Neutrophil (primary cell): ENCODE results near the gene TREML1.
A peak's percentile ranks its signal among the peaks of the same experiment; 100 is the strongest.
"Not testable (repeated sequence)": the region's sequence is repeated elsewhere in the genome, so short reads cannot be mapped to it uniquely, and the experiment has no call there.

ENCODE experiments used
- H3K27ac ChIP-seq: fragments of 200-600 bp; sonication (generic); 2 replicates; pipeline ENCODE4 v1.5.1; 2016; ENCODE audit warnings: mild to moderate bottlenecking, moderate library complexity
- H3K27me3 ChIP-seq: fragments of 200-600 bp; sonication (generic); 2 replicates; pipeline ENCODE4 v1.6.0; 2016; ENCODE audit warnings: mild to moderate bottlenecking
- H3K36me3 ChIP-seq: fragments of 200-600 bp; sonication (generic); 2 replicates; pipeline ENCODE4 v1.5.1; 2017
- H3K4me1 ChIP-seq, 2 experiments: fragments of 200-600 bp in 1 of 2; sonication (generic) in 1 of 2; 1 replicate in 1 of 2; 2 replicates in 1 of 2; pipeline versions ENCODE4 v1.5.1 to v1.6.1; 2013 to 2016; ENCODE audit warnings: low read depth in 1 of 2, low read length in 1 of 2, mild to moderate bottlenecking in 1 of 2, moderate library complexity in 1 of 2; ENCODE audit not compliant: control insufficient read depth in 1 of 2, insufficient read depth in 1 of 2
- H3K4me3 ChIP-seq, 2 experiments: fragments of 200-600 bp in 1 of 2; sonication (generic) in 1 of 2; 1 replicate in 1 of 2; 2 replicates in 1 of 2; pipeline ENCODE4 v1.5.1; 2013 to 2016; ENCODE audit warnings: low read depth in 1 of 2, low read length in 1 of 2, mild to moderate bottlenecking in 1 of 2, moderate library complexity in 1 of 2
- H3K9me3 ChIP-seq: fragments of 200-600 bp; sonication (generic); 2 replicates; pipeline ENCODE4 v1.5.1; 2016
- TF ChIP-seq, protein P1 (sequence below): fragments of 200-600 bp; sonication (generic); IDR thresholded peaks from 2 replicates; pipeline ENCODE4 v1.5.1; 2016; ENCODE audit warnings: antibody characterized with exemption

The TREML1 gene

DNA sequence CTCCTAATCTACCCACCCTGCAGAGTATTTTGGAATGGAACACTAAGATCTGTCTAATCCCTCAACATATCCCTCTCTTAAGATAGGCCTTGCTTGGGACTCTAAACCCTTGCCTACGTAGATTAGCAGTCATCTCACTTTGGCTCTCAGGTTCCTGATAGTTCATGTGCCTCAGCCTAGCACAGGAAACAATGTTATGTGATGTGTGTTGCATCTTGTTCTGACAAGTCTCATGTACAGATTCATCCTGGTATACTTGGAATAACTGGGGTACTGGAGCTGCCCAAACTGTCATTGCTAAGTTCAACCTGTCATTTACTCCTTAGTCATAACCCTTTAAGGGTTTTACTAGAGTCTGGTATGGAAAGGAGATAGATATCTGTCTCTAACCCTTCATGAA, 34.1 kb downstream of the TREML1 start:
- H3K27ac ChIP-seq: no peak overlapping the region
- no peaks in the 10 kb centered on the region for H3K9me3 ChIP-seq
- H3K36me3 ChIP-seq: peaks cover 28% of the 10 kb centered on the region
- TF ChIP-seq, protein P1, sequence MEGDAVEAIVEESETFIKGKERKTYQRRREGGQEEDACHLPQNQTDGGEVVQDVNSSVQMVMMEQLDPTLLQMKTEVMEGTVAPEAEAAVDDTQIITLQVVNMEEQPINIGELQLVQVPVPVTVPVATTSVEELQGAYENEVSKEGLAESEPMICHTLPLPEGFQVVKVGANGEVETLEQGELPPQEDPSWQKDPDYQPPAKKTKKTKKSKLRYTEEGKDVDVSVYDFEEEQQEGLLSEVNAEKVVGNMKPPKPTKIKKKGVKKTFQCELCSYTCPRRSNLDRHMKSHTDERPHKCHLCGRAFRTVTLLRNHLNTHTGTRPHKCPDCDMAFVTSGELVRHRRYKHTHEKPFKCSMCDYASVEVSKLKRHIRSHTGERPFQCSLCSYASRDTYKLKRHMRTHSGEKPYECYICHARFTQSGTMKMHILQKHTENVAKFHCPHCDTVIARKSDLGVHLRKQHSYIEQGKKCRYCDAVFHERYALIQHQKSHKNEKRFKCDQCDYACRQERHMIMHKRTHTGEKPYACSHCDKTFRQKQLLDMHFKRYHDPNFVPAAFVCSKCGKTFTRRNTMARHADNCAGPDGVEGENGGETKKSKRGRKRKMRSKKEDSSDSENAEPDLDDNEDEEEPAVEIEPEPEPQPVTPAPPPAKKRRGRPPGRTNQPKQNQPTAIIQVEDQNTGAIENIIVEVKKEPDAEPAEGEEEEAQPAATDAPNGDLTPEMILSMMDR: no peak
- no peaks in the 10 kb centered on the region for H3K27me3 ChIP-seq
- no peaks in the 10 kb centered on the region for H3K4me1 ChIP-seq
- no peak overlapping the region for H3K4me3 ChIP-seq

DNA sequence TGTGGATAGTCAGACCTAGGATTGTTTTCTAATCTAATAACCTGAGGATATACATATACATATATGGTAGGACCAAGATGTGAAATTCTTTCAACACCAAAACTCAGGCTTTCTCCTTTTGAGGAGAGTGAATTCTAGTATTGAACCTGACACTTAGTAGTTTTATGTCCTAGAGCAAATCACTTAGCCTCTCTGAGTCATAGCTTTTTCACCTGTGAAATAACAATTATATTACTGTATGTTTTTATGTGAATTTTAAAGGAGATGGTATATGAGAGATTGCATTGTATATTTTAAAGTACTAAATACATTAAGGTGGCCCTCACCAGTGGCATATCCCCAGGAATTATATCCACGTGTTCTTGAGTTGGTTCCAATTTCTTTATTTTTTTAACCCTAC, 34.6 kb downstream of the TREML1 start:
- TF ChIP-seq, protein P1: no peak

DNA sequence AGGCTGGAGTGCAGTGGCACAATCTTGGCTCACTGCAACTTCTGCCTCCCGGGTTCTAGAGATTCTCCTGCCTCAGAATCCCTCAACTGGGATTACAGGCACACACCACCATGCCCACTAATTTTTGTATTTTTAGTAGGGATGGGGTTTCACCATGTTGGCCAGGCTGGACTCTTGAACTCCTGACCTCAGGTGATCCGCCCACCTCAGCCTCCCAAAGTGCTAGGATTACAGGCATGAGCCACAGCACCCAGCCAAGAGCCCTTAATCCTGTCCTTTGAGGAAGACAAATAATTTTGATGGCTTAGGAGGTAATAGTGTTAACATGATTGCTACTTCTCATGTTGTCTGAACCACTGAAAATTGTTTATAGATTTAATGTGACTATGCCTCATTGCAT, 39.1 kb downstream of the TREML1 start:
- not testable (repeated sequence) for H3K9me3 ChIP-seq, H3K27me3 ChIP-seq, H3K4me3 ChIP-seq, H3K27ac ChIP-seq, H3K4me1 ChIP-seq
- peaks cover 13% of the 10 kb centered on the region for H3K36me3 ChIP-seq

More for the DNA sequence above, 34.6 kb downstream of the TREML1 start:
- Histone ChIP-seq H3K36me3 (peaks cover 28% of the 10 kb centered on the region), H3K9me3 (no peaks in the 10 kb centered on the region), H3K27ac (no peak overlapping the region), H3K4me3 (no peak overlapping the region), H3K27me3 (no peaks in the 10 kb centered on the region), H3K4me1 (no peaks in the 10 kb centered on the region)

DNA sequence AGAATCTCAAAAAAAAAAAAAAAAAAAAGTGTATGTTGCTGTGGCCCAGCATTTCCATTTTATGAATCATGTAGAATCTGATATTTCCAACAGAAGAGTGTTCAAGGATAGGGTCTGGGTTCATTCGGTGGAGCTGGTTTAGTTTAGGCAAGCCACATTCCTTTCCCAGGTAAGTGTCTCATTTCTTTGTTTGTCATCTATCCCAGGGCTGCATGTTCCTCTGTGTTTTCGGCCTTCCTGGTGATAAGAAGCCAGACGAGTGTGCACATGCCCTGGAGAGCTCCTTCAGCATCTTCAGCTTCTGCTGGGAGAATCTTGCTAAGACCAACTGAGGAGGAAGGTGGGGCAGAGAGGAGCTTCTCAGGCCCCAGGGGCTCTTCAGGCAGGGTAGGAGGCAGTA, 43.1 kb downstream of the TREML1 start:
- no peaks in the 10 kb centered on the region for H3K27me3 ChIP-seq
- no peaks in the 10 kb centered on the region for H3K9me3 ChIP-seq
- H3K4me1 ChIP-seq: no peaks in the 10 kb centered on the region
- H3K27ac ChIP-seq: no peak overlapping the region
- no peak overlapping the region for H3K4me3 ChIP-seq
- H3K36me3 ChIP-seq: peaks cover 20% of the 10 kb centered on the region
- TF ChIP-seq, protein P1: no peak

DNA sequence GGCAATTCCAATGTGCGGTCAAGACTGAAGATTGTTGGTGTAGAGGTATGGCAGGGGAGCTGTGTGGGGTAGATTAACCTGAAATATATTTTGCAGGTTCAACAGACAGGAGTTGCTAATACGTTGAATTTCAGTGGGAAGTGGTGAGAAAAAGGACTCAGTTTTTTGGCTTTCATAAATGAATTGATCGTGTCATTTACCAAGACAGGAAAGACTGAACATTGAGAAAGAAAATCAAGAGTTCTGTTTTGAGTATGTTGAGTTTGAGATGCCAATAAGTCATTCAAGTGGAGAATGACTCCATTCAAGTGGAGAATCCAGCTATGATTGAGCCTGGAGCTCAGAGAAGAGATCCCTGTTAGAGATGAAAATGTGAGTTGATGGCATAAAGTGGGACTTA, 50.3 kb downstream of the TREML1 start:
- Histone ChIP-seq H3K4me3 (no peak overlapping the region), H3K27ac (no peak overlapping the region), H3K4me1 (no peaks in the 10 kb centered on the region), H3K36me3 (peaks cover 44% of the 10 kb centered on the region), H3K9me3 (no peaks in the 10 kb centered on the region), H3K27me3 (no peaks in the 10 kb centered on the region)
- TF ChIP-seq, protein P1: no peak

DNA sequence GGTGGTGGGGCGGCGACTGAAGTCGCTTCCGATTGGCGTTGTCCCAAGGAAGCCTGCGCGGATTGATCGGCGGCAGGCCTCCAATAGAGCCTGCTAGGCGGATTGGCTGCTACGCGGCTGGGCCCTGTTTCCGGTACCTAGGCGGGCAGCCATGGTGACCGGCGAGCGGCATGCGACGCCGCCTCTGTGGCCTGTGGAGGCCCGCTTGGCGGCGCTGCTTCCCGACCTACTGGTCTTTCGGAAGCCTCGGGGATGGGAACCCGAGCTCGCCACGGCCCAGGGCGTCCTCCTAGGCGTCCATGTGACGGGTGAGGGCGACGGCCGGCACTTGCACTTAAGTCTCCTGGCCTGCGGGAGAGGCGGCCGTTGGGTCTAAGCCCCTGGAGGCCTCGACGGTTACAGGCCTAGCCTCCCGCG, 53.3 kb downstream of the TREML1 start:
- Histone ChIP-seq H3K36me3 (peaks cover 68% of the 10 kb centered on the region), H3K4me1 (no peaks in the 10 kb centered on the region), H3K9me3 (no peaks in the 10 kb centered on the region), H3K27ac (peak overlapping the region; percentile 46), H3K27me3 (no peaks in the 10 kb centered on the region), H3K4me3 (no peak overlapping the region)
- TF ChIP-seq, protein P1: peak; percentile 29
